Neural cell (in vitro differentiated cells): ENCODE data around the gene SFN. TPM values are rescaled to one million over a fixed set of nuclear protein-coding genes. Genes with fewer than 3 reads are reported as not detected.
A peak's percentile ranks its signal among the peaks of the same experiment; 100 is the strongest.

Source experiments
- H2AFZ ChIP-seq: fragments of 200-600, 300-800 bp; sonication (generic), shearing (Covaris generic); 2 replicates; pipeline ENCODE4 v1.6.0; 2014; ENCODE audit warnings: low read depth, mild to moderate bottlenecking, antibody characterized with exemption, low read length, moderate library complexity
- H3F3A ChIP-seq: fragments of 200-600 bp; shearing (Covaris generic); 2 replicates; pipeline ENCODE4 v1.6.1; 2016; ENCODE audit warnings: mild to moderate bottlenecking, moderate library complexity, mixed read lengths, antibody characterized with exemption, low read length; ENCODE audit not compliant: insufficient read depth, poor library complexity, severe bottlenecking
- H3K27ac ChIP-seq: fragments of 200-600, 300-800 bp; sonication (generic), shearing (Covaris generic); 2 replicates; pipeline ENCODE4 v1.5.1; 2014; ENCODE audit warnings: mild to moderate bottlenecking, low read length, moderate library complexity
- H3K27me3 ChIP-seq: fragments of 300-800, 200-600 bp; sonication (generic), shearing (Covaris generic); 2 replicates; pipeline ENCODE4 v1.6.0; 2014; ENCODE audit warnings: mild to moderate bottlenecking, low read depth, low read length, moderate library complexity; ENCODE audit not compliant: insufficient read depth
- H3K36me3 ChIP-seq: fragments of 300-800, 200-600 bp; sonication (generic), shearing (Covaris generic); 2 replicates; pipeline ENCODE4 v1.5.1; 2014; ENCODE audit warnings: mild to moderate bottlenecking, antibody characterized with exemption, low read length, moderate library complexity; ENCODE audit not compliant: insufficient read depth
- H3K4me2 ChIP-seq: fragments of 300-800, 200-600 bp; sonication (generic), shearing (Covaris generic); 2 replicates; pipeline ENCODE4 v1.6.0; 2014; ENCODE audit warnings: mild to moderate bottlenecking, low read length
- H3K4me3 ChIP-seq: fragments of 300-800, 200-600 bp; sonication (generic), shearing (Covaris generic); 2 replicates; pipeline ENCODE4 v1.5.1; 2014; ENCODE audit warnings: mild to moderate bottlenecking, low read length, moderate library complexity
- H3K79me2 ChIP-seq: fragments of 200-600 bp; shearing (Covaris generic); replicated peaks from 2 replicates; pipeline ENCODE4 v1.6.0; 2014; ENCODE audit warnings: mild to moderate bottlenecking, low read length, moderate library complexity; ENCODE audit not compliant: insufficient read depth
- H3K9ac ChIP-seq: fragments of 300-800, 200-600 bp; sonication (generic), shearing (Covaris generic); 2 replicates; pipeline ENCODE4 v1.6.1; 2016; ENCODE audit warnings: mild to moderate bottlenecking, low read length, mixed read lengths
- H3K9me2 ChIP-seq: fragments of 200-600 bp; shearing (Covaris generic); 2 replicates; pipeline ENCODE4 v1.6.1; 2016; ENCODE audit warnings: mild to moderate bottlenecking, low read length, mixed read lengths; ENCODE audit not compliant: insufficient read depth
- H3K9me3 ChIP-seq: fragments of 200-600, 300-800 bp; sonication (generic), shearing (Covaris generic); 2 replicates; pipeline ENCODE4 v1.6.1; 2016; ENCODE audit warnings: mild to moderate bottlenecking, mixed run types, low read length, moderate library complexity, mixed read lengths
- H4K20me1 ChIP-seq: fragments of 200-600 bp; shearing (Covaris generic); 2 replicates; pipeline ENCODE4 v1.6.1; 2016; ENCODE audit warnings: mild to moderate bottlenecking, mixed run types; ENCODE audit not compliant: insufficient read depth
- EP300 ChIP-seq: fragments of 450-650 bp; conservative IDR thresholded peaks from 2 replicates; pipeline ENCODE4 v1.6.1; 2014; ENCODE audit warnings: antibody characterized with exemption, mild to moderate bottlenecking, moderate library complexity; ENCODE audit not compliant: poor library complexity, severe bottlenecking
- EZH2 ChIP-seq: fragments of 200-600, 300-800 bp; shearing (Covaris generic), sonication (generic); IDR thresholded peaks from 2 replicates; pipeline ENCODE4 v1.6.1; 2014; ENCODE audit warnings: antibody characterized with exemption, low read length, borderline replicate concordance, mild to moderate bottlenecking; ENCODE audit not compliant: insufficient read depth, poor library complexity, severe bottlenecking
- MXI1 ChIP-seq: fragments of 450-650 bp; conservative IDR thresholded peaks from 2 replicates; pipeline ENCODE4 v1.6.1; 2014; ENCODE audit warnings: antibody characterized with exemption, mild to moderate bottlenecking; ENCODE audit not compliant: poor library complexity, severe bottlenecking
- POLR2AphosphoS5 ChIP-seq: IDR thresholded peaks from 2 replicates; pipeline ENCODE4 v1.6.1; 2012
- RAD21 ChIP-seq: fragments of 450-650 bp; conservative IDR thresholded peaks from 2 replicates; pipeline ENCODE4 v1.6.1; 2014; ENCODE audit warnings: antibody characterized with exemption, mild to moderate bottlenecking, moderate library complexity
- SMC3 ChIP-seq: fragments of 450-650 bp; conservative IDR thresholded peaks from 2 replicates; pipeline ENCODE4 v1.6.1; 2014; ENCODE audit warnings: antibody characterized with exemption, mild to moderate bottlenecking, moderate library complexity; ENCODE audit not compliant: poor library complexity
- TAF1 ChIP-seq: IDR thresholded peaks from 2 replicates; pipeline ENCODE4 v1.6.1; 2012; ENCODE audit warnings: low read depth
- polyA plus RNA-seq: library from polyadenylated mRNA; depleted of rRNA; stranded (reverse); fragments of >200 nt; gene quantifications from 2 replicates; pipeline ENCODE4 v1.2.3, GENCODE V29; 2014
- TF ChIP-seq, protein P1 (sequence below): IDR thresholded peaks from 2 replicates; pipeline ENCODE4 v1.6.1; 2012; ENCODE audit warnings: borderline replicate concordance
- TF ChIP-seq, protein P2 (sequence below): fragments of 450-650 bp; IDR thresholded peaks from 2 replicates; pipeline ENCODE4 v1.5.1; 2014; ENCODE audit warnings: antibody characterized with exemption, mild to moderate bottlenecking, moderate library complexity; ENCODE audit not compliant: poor library complexity, severe bottlenecking

Gene SFN
- polyA plus RNA-seq, 1 donor from 2014 or later, result 0.25 TPM

DNA sequence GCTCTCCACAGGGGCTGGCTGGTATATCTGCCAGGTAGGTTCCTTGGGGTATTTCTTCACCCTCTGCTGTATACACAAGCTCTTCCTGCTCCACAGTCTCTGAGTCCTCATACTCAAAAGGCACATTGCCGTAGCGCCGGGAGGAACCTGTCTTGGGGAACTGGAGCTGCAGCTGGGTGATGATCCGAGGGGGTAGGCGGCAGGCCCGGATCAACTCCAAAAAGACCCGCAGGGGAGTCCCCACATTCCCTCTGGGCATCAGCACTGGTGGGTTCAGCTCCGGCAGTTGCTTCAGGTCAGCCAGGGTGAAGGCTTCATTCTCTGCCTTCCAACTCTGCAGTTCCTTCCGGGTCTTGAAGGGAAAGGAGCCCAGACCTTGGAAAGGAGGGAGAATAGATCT is 34.4 kb downstream of the SFN start:
- Histone ChIP-seq H3K79me2 (peaks cover 17% of the 10 kb centered on the region), H3F3A (no peaks in the 10 kb centered on the region), H3K27ac (no peak overlapping the region), H3K27me3 (no peaks in the 10 kb centered on the region), H3K4me3 (no peak overlapping the region), H2AFZ (no peak overlapping the region), H3K36me3 (no peaks in the 10 kb centered on the region), H4K20me1 (no peaks in the 10 kb centered on the region), H3K9me3 (no peaks in the 10 kb centered on the region), H3K9me2 (no peaks in the 10 kb centered on the region), H3K9ac (no peak overlapping the region), H3K4me2 (no peak overlapping the region)
- TF ChIP-seq RAD21, result no peak
- TF ChIP-seq, protein P1, sequence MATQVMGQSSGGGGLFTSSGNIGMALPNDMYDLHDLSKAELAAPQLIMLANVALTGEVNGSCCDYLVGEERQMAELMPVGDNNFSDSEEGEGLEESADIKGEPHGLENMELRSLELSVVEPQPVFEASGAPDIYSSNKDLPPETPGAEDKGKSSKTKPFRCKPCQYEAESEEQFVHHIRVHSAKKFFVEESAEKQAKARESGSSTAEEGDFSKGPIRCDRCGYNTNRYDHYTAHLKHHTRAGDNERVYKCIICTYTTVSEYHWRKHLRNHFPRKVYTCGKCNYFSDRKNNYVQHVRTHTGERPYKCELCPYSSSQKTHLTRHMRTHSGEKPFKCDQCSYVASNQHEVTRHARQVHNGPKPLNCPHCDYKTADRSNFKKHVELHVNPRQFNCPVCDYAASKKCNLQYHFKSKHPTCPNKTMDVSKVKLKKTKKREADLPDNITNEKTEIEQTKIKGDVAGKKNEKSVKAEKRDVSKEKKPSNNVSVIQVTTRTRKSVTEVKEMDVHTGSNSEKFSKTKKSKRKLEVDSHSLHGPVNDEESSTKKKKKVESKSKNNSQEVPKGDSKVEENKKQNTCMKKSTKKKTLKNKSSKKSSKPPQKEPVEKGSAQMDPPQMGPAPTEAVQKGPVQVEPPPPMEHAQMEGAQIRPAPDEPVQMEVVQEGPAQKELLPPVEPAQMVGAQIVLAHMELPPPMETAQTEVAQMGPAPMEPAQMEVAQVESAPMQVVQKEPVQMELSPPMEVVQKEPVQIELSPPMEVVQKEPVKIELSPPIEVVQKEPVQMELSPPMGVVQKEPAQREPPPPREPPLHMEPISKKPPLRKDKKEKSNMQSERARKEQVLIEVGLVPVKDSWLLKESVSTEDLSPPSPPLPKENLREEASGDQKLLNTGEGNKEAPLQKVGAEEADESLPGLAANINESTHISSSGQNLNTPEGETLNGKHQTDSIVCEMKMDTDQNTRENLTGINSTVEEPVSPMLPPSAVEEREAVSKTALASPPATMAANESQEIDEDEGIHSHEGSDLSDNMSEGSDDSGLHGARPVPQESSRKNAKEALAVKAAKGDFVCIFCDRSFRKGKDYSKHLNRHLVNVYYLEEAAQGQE, result no peak
- no peak for TF ChIP-seq POLR2AphosphoS5
- TF ChIP-seq EP300, result no peak
- no peak for TF ChIP-seq TAF1
- TF ChIP-seq SMC3, result no peak
- TF ChIP-seq, protein P2, sequence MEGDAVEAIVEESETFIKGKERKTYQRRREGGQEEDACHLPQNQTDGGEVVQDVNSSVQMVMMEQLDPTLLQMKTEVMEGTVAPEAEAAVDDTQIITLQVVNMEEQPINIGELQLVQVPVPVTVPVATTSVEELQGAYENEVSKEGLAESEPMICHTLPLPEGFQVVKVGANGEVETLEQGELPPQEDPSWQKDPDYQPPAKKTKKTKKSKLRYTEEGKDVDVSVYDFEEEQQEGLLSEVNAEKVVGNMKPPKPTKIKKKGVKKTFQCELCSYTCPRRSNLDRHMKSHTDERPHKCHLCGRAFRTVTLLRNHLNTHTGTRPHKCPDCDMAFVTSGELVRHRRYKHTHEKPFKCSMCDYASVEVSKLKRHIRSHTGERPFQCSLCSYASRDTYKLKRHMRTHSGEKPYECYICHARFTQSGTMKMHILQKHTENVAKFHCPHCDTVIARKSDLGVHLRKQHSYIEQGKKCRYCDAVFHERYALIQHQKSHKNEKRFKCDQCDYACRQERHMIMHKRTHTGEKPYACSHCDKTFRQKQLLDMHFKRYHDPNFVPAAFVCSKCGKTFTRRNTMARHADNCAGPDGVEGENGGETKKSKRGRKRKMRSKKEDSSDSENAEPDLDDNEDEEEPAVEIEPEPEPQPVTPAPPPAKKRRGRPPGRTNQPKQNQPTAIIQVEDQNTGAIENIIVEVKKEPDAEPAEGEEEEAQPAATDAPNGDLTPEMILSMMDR, result no peak
- no peak for TF ChIP-seq EZH2
- no peak for TF ChIP-seq MXI1

DNA sequence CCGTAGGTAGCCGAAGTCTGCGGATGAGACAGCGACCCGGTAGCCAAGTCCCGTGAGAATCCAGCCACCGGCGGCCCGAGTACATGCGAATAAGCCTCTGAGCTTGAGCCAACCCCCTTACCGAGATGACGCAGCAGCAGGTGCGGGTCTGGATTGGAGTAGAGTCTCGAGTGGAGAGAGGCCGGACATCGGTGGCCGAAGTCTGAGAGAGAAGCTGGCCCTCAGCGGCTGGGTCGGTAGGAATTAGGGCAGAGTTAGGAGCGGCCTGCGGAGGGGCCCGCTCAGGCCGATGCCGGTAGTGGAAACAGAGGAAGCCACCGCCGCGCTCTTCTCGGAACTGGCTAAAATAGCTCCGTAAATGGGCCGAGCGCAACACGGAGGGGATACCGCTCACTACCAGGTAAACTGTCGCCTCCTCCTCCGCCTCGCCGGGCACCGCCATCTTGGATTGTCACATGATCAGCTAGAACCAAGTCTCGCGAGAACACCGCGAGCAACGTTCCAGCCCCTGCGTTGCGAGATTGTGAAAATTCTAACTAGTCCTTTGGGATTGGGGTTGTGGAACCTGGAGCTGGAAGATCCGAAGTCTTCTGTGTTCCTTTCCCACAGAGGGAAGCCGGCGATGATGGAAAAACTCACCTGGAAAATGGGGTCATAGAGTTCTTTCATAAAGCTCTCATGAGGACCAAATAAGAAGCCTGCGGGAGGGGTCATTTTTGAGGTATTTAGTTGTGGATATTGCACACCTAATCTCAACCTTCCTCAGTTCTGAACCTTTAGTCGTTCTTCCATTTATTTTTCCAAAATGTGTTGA is 37.3 kb downstream of the SFN start, which contains the start of gene GPATCH3:
GPATCH3 (minus strand) TSS at position 467 of the 814 bp plus-strand sequence; CDS start at position 442, 25 bp downstream.
- Histone ChIP-seq H3K4me3 (peak within 1 kb of the TSS; percentile 76), H3K4me2 (peak within 1 kb of the TSS; percentile 87), H3K27me3 (no peaks in the 10 kb centered on the region), H3K9ac (peak within 1 kb of the TSS; percentile 80), H3K27ac (peak within 1 kb of the TSS; percentile 76), H3F3A (no peaks in the 10 kb centered on the region), H2AFZ (peak within 1 kb of the TSS; percentile 94), H3K36me3 (no peaks in the 10 kb centered on the region), H3K9me3 (no peaks in the 10 kb centered on the region), H3K9me2 (no peaks in the 10 kb centered on the region), H4K20me1 (no peaks in the 10 kb centered on the region), H3K79me2 (peaks cover 17% of the 10 kb centered on the region)
- TF ChIP-seq EP300 (peak; percentile 50), POLR2AphosphoS5 (peak; percentile 94), SMC3 (peak; percentile 18), RAD21 (no peak), MXI1 (peak; percentile 86), EZH2 (no peak), TAF1 (peak; percentile 87)
- TF ChIP-seq, protein P1, result peak; percentile 91
- TF ChIP-seq, protein P2, result no peak
